ENCODE data around the gene CEP192. TPM values are rescaled to one million over a fixed set of nuclear protein-coding genes. Genes with fewer than 3 reads are reported as not detected.

The CEP192 gene
- total RNA-seq, 4 donors from 2014 or later, result 35.3 to 80.3 (median 66.6) TPM

- peaks cover 0 to 4% of the 10 kb centered on the region in 2 donors for H3K9me3 ChIP-seq
- H3K4me3 ChIP-seq, result no peak overlapping the region
- H3K27me3 ChIP-seq, result no peaks in the 10 kb centered on the region
- no peak for TF ChIP-seq CTCF (IDR thresholded peaks at IDR 0.05)
- no peak for DNase-seq
- H3K27ac ChIP-seq, result no peak overlapping the region
- H3K36me3 ChIP-seq, result no peaks in the 10 kb centered on the region
- intact Hi-C loops (cut with DNase I; ENCODE audit: low total_unique reads), result no loop called here
- H3K4me1 ChIP-seq, result no peaks in the 10 kb centered on the region
Observed at GRCh38 chr18:13151656-13152055, 160.5 kb downstream of the CEP192 start.

DNA sequence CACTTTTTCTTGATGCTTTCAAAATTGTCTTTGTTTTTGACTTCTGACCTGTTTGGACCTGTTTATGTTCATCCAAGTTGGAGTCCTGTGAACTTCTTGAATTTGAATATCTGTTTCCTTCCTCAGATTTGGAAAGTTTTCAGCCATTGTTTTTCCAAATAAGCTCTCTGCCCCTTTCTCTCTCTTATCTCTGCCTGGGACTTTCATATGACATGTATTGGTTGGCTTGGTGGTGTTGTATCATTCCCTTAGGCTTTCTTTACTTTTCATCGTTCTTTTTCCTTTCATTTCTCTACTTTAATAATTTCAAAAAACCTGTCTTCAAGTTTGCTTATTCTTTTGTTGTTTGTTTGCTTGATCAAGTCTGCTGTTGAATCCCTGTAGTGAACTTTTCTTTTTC, 167.3 kb downstream of the CEP192 start:
- Histone ChIP-seq H3K27ac (no peak overlapping the region), H3K36me3 (no peaks in the 10 kb centered on the region), H3K27me3 (no peaks in the 10 kb centered on the region), H3K9me3 (peaks cover 0 to 5% of the 10 kb centered on the region in 2 donors), H3K4me1 (no peaks in the 10 kb centered on the region), H3K4me3 (no peak overlapping the region)
- DNase-seq, result no peak
- TF ChIP-seq POLR2A (IDR thresholded peaks at IDR 0.05), result no peak
- intact Hi-C loops (cut with DNase I; ENCODE audit: low total_unique reads), result no loop called here

DNA sequence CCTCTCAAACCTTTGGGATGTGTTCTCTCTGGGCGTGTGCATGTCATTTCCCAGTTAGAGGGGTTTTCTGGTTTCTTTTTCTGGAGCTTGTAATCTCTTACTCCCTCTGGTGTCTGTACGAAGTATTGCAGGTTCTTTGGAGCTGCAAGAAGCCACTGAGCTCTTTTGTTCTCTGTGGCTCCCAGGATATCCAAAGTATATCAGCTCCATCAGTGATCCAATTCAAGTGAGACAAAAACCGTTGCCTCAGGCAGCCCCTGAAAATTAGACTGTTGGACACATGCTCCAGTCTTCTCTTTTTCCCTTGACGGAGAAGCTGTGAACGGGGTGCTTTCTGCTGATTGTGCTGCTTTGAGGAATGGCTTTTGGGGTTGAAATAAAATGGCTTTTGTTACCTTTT, 168.4 kb downstream of the CEP192 start:
- DNase-seq, result no peak

DNA sequence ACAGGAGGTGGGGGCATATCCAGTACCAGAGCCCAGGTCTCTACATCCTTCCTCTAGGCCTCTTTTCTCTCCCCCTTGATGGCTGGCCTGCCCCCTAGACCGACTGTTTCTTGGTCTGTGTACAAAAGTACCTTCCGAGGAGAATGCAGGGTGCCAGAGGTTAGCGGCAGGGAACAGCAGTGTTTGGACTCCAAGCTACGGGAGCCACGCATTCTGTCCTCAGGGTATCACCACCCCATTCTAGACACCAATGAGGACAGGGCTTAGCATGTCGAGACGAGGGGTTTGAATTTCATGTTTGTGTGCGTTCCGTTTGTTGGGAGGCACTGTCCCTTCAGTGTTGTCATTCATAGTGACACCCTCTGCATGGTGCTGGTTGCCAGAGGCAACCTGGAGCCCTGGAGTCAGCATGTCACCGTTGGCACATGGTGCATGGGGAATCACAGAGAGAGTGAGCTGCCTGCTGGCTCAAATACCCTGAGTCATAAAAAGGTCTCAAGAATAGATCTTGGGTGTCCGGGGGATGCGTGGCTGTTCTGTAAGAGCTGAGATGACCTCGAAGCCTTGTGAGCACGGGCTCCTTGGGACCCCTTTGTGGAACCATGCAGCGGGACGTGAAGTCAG, 170.2 kb downstream of the CEP192 start:
- H3K9me3 ChIP-seq, result peaks cover 0 to 6% of the 10 kb centered on the region in 2 donors
- no peaks in the 10 kb centered on the region for H3K27me3 ChIP-seq
- no peak for DNase-seq
- no peaks in the 10 kb centered on the region for H3K36me3 ChIP-seq
- H3K4me3 ChIP-seq, result no peak overlapping the region
- H3K4me1 ChIP-seq, result no peaks in the 10 kb centered on the region
- TF ChIP-seq CTCF (IDR thresholded peaks at IDR 0.05), result no peak
- no peak for TF ChIP-seq POLR2A (IDR thresholded peaks at IDR 0.05)
- H3K27ac ChIP-seq, result no peak overlapping the region
- intact Hi-C loops (cut with DNase I; ENCODE audit: low total_unique reads), result no loop called here

More for the DNA sequence above, 168.4 kb downstream of the CEP192 start:
- Histone ChIP-seq H3K27me3 (no peaks in the 10 kb centered on the region), H3K4me1 (no peaks in the 10 kb centered on the region), H3K9me3 (peaks cover 0 to 5% of the 10 kb centered on the region in 2 donors), H3K4me3 (no peak overlapping the region), H3K27ac (no peak overlapping the region), H3K36me3 (no peaks in the 10 kb centered on the region)
- TF ChIP-seq POLR2A (IDR thresholded peaks at IDR 0.05), result no peak
- TF ChIP-seq CTCF (IDR thresholded peaks at IDR 0.05), result peak; percentile 27 to 54 (median 49)
- intact Hi-C loops (cut with DNase I; ENCODE audit: low total_unique reads), result no loop called here

DNA sequence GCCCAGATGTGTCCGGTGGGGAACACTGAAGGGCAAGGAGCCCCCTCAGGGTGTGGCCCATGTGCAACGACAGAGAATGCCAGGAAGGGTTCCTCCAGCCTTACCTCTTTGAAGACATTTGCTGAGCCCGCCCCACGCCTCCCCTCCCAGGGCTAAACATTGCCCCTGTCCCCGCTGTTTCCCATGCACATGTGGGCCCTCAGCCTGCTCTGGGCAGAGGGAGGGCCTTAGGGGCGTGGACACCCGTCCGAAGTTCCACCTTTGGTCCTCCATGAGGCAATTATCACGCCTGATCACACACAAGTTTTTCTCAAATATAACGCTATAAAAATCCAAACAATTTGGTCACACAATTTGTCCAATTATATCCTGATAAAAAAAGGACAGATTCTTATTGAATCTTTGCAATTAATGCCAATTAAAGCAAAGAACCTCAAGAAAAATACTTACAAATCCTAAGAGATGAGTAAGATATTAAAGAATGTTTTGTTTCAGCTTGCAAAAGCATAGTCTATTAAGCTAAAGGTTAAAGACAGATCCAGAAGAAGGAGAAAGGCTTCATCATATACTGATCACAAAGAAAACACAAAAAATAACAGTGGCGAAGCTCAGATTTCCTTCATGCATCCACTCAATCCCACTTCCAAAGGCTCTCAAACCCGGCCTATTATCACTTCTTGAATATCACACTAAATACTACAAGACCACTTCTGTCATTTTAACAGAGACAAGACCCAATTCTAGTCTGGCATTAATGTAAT, 172.2 kb downstream of the CEP192 start:
- Histone ChIP-seq H3K36me3 (no peaks in the 10 kb centered on the region), H3K4me3 (no peak overlapping the region), H3K27me3 (no peaks in the 10 kb centered on the region), H3K27ac (no peak overlapping the region), H3K9me3 (peaks cover 0 to 2% of the 10 kb centered on the region in 2 donors), H3K4me1 (no peaks in the 10 kb centered on the region)
- DNase-seq, result no peak
- no peak for TF ChIP-seq CTCF (IDR thresholded peaks at IDR 0.05)
- no peak for TF ChIP-seq POLR2A (IDR thresholded peaks at IDR 0.05)
- intact Hi-C loops (cut with DNase I; ENCODE audit: low total_unique reads), result no loop called here

Data from uterus (tissue), 4 donors.